ENCODE results near the gene GALNT2. TPM values are rescaled to one million over a fixed set of nuclear protein-coding genes. Genes with fewer than 3 reads are reported as not detected.

The GALNT2 gene
- total and polyA plus RNA-seq, 9 of the 15 experiments (the other 6 are each of a cell fraction or from before 2014, with no cell fraction given): 1.6 to 106 (median 51.9) TPM

DNA sequence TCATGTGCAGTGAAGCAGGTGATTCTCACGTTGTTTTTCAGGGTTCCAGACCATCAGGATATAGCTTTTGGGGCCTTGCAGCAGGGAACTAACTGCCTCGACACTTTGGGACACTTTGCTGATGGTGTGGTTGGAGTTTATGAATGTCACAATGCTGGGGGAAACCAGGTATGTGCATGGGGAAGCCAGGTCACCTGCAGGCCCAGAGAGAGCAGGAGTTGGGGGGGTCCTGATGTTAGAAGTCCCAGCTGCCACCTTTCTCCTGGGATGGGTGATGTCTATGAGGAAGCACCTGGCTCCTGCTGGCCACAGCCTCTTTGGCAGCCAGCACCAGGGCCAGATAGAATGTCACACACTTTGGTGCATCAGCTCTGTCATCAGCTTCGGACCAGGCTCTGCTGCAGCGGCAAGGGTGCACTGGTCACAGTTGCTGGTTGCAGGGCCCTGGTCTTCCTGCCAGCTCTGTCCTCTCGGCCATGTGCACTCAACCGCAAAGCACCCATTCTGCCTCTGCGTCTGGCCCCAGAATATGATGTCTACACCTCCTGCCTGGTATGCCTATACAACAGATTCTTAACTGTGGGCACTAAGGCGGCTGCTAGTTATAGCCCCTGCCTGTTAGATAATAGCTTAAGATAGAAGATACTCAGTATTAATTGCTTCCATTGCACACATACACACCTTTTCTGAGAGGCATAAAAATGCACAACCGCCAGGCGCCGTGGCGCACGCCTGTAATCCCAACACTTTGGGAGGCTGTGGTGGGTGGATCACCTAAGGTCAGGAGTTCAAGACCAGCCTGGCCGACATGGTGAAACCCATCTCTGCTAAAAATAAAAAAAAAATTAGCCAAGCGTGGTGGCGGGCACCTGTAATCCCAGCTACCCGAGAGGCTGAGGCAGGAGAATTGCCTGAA is 198.4 kb downstream of the GALNT2 start (continued):
- no peak for TF ChIP-seq ZNF174 (CRISPR knock-in tag; IDR thresholded peaks at IDR 0.05)
- TF ChIP-seq TEAD1 (CRISPR knock-in tag; IDR thresholded peaks at IDR 0.05): no peak
- TF ChIP-seq EGR1 (conservative IDR thresholded peaks at IDR 0.05): no peak

DNA sequence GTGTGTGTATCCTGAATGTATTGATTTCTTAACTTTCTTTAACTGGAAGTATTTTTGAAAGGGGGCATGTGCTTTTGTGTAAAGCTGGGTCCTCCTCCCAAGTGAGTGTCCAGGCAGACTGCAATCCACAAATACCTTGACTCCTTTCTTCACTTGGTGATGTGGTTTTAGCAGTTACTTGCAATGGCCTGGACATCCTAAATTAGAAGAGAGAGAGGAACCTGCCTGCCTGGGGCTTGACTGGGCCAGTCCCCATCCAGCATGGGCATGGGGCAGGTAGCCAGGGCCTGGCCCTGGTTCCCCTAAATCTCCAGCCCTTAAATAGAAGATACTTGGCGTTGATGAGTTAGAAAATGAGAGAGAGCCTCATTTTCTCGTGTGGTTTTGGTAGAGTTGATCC is 199.4 kb downstream of the GALNT2 start:
- WGBS (ENCODE audit: insufficient coverage, low coverage, missing lambda C conversion rate): 59% methylated on average over 2 of the region's 2 CpGs
- ATAC-seq: no peak
- Histone ChIP-seq H3K27ac (ENCODE audit: extremely low read depth, low read depth, low read length) (no peak overlapping the region), H3K79me2 (ENCODE audit: control insufficient read depth, insufficient read depth, low read length) (no peaks in the 10 kb centered on the region), H3K9me3 (replicated peaks; ENCODE audit: control insufficient read depth, insufficient read depth, low read depth, low read length) (no peaks in the 10 kb centered on the region), H3K4me1 (replicated peaks in 1 of 2; ENCODE audit: control insufficient read depth in 2 of 2, insufficient read depth in 2 of 2, low read length in 2 of 2) (peaks cover 9 to 19% of the 10 kb centered on the region in 2 experiments), H3K9ac (ENCODE audit: insufficient read depth in 1 of 2, low read depth in 2 of 2, low read length in 2 of 2) (no peak overlapping the region), H4K20me1 (replicated peaks; ENCODE audit: control insufficient read depth, insufficient read depth, low read length) (no peaks in the 10 kb centered on the region; the same call in 1 of the 2 replicates), H3K9me1 (ENCODE audit: control insufficient read depth, insufficient read depth, low read length) (no peaks in the 10 kb centered on the region), H3K27me3 (ENCODE audit: control insufficient read depth in 2 of 2, insufficient read depth in 2 of 2, low read length in 2 of 2) (no peaks in the 10 kb centered on the region), H2AFZ (ENCODE audit: low read depth, low read length) (no peak overlapping the region), H3K4me2 (ENCODE audit: insufficient read depth, low read length) (no peak overlapping the region), H3K36me3 (ENCODE audit: control insufficient read depth, insufficient read depth, low read length) (peaks cover 83% of the 10 kb centered on the region; the same call in 2 of the 3 replicates), H3K4me3 (no peak overlapping the region)
- ChIA-PET POLR2A (no interaction called here), CTCF (ENCODE audit: low intra/inter-chr PET ratio) (interaction anchor here (0.7 kb wide), 1 partner anchor 605 kb away, joined by 3 read pairs; no protein-coding TSS in a partner anchor)
- in situ Hi-C loops (cut with MboI): no loop called here
- no peak for TF ChIP-seq TBP (optimal IDR thresholded peaks at IDR 0.05; ENCODE audit: low read depth, low read length)
- no peak for TF ChIP-seq MBD2 (IDR thresholded peaks at IDR 0.05; ENCODE audit: borderline replicate concordance, low read depth)
- TF ChIP-seq ZNF197 (CRISPR knock-in tag; IDR thresholded peaks at IDR 0.05; ENCODE audit: low read depth): no peak
- FAIRE-seq: peak; percentile 40
- intact Hi-C loops (cut with micrococcal nuclease): no loop called here
- BruUV-seq (replicated peaks): no TSS peak
- no peak for DNase-seq (ENCODE audit: extremely low read depth in 1 of 4, low spot score in 3 of 4)

All from K562 (cell line).